ENCODE results near the gene GMEB2. TPM values are rescaled to one million over a fixed set of nuclear protein-coding genes. Genes with fewer than 3 reads are reported as not detected.

GMEB2 gene
- total RNA-seq, 1 donor from 2014 or later: 8.0 TPM

- TF ChIP-seq EZH2phosphoT487 (IDR thresholded peaks at IDR 0.05) (no peak), EZH2 (IDR thresholded peaks at IDR 0.05) (no peak), CTCF (IDR thresholded peaks at IDR 0.05) (no peak)
- H3K27me3 Mint-ChIP-seq (ENCODE audit: insufficient read depth, low read depth): peaks cover 7% of the 10 kb centered on the region
- H4K20me1 ChIP-seq (ENCODE audit: low read depth): no peaks in the 10 kb centered on the region
- H3K4me3 ChIP-seq: no peak overlapping the region
- no peak overlapping the region for H3K4me2 ChIP-seq
- no peak overlapping the region for H3K9ac ChIP-seq
- H3K36me3 Mint-ChIP-seq: no peaks in the 10 kb centered on the region
- H3K36me3 ChIP-seq: no peaks in the 10 kb centered on the region
- H3K27ac ChIP-seq: no peak overlapping the region
- H3K27ac Mint-ChIP-seq: no peak overlapping the region
- peaks cover 3% of the 10 kb centered on the region for H3K4me1 Mint-ChIP-seq
- no peak for DNase-seq (ENCODE audit: low spot score)
- no peak overlapping the region for H3K4me3 Mint-ChIP-seq
- H2AFZ ChIP-seq (replicated peaks): no peak overlapping the region
- no peaks in the 10 kb centered on the region for H3K27me3 ChIP-seq
- H3K4me1 ChIP-seq: no peaks in the 10 kb centered on the region
- no peaks in the 10 kb centered on the region for H3K9me3 Mint-ChIP-seq
- peaks cover under 1% of the 10 kb centered on the region for H3F3A ChIP-seq (ENCODE audit: low read depth)
- no peaks in the 10 kb centered on the region for H3K9me3 ChIP-seq (ENCODE audit: low read depth)
- H3K79me2 ChIP-seq (ENCODE audit: low read depth): no peaks in the 10 kb centered on the region
Observed at GRCh38 chr20:63541371-63541770, 85.5 kb downstream of the GMEB2 start.

GRCh38 chr20:63540417-63541186 is 86.3 kb downstream of the GMEB2 start:
- Histone ChIP-seq H3K27me3 (no peaks in the 10 kb centered on the region), H3K4me3 (no peak overlapping the region), H3K4me1 (no peaks in the 10 kb centered on the region), H3K36me3 (no peaks in the 10 kb centered on the region), H3K79me2 (ENCODE audit: low read depth) (no peaks in the 10 kb centered on the region), H3K27ac (no peak overlapping the region), H3K9me3 (ENCODE audit: low read depth) (no peaks in the 10 kb centered on the region), H3K4me2 (no peak overlapping the region), H2AFZ (replicated peaks) (no peak overlapping the region), H3K9ac (no peak overlapping the region), H4K20me1 (ENCODE audit: low read depth) (no peaks in the 10 kb centered on the region), H3F3A (ENCODE audit: low read depth) (peaks cover 3% of the 10 kb centered on the region)
- TF ChIP-seq EZH2phosphoT487 (IDR thresholded peaks at IDR 0.05) (no peak), EZH2 (IDR thresholded peaks at IDR 0.05) (no peak), CTCF (IDR thresholded peaks at IDR 0.05) (no peak)
- H3K27me3 Mint-ChIP-seq (ENCODE audit: insufficient read depth, low read depth): peaks cover 7% of the 10 kb centered on the region
- H3K36me3 Mint-ChIP-seq: no peaks in the 10 kb centered on the region
- DNase-seq (ENCODE audit: low spot score): no peak
- peaks cover 6% of the 10 kb centered on the region for H3K4me1 Mint-ChIP-seq
- no peak overlapping the region for H3K27ac Mint-ChIP-seq
- H3K4me3 Mint-ChIP-seq: no peak overlapping the region
- no peaks in the 10 kb centered on the region for H3K9me3 Mint-ChIP-seq

- Histone ChIP-seq H3K27ac (no peak overlapping the region), H3K4me1 (no peaks in the 10 kb centered on the region), H4K20me1 (ENCODE audit: low read depth) (no peaks in the 10 kb centered on the region), H3F3A (ENCODE audit: low read depth) (peaks cover 3% of the 10 kb centered on the region), H2AFZ (replicated peaks) (no peak overlapping the region), H3K36me3 (no peaks in the 10 kb centered on the region), H3K4me2 (no peak overlapping the region), H3K27me3 (no peaks in the 10 kb centered on the region), H3K9me3 (ENCODE audit: low read depth) (no peaks in the 10 kb centered on the region), H3K4me3 (no peak overlapping the region), H3K79me2 (ENCODE audit: low read depth) (no peaks in the 10 kb centered on the region), H3K9ac (no peak overlapping the region)
- H3K36me3 Mint-ChIP-seq: no peaks in the 10 kb centered on the region
- H3K9me3 Mint-ChIP-seq: no peaks in the 10 kb centered on the region
- TF ChIP-seq CTCF (IDR thresholded peaks at IDR 0.05): no peak
- TF ChIP-seq EZH2 (IDR thresholded peaks at IDR 0.05): no peak
- TF ChIP-seq EZH2phosphoT487 (IDR thresholded peaks at IDR 0.05): no peak
- no peak overlapping the region for H3K4me3 Mint-ChIP-seq
- H3K27ac Mint-ChIP-seq: peak overlapping the region; percentile 50
- peaks cover 5% of the 10 kb centered on the region for H3K27me3 Mint-ChIP-seq (ENCODE audit: insufficient read depth, low read depth)
- peaks cover 8% of the 10 kb centered on the region for H3K4me1 Mint-ChIP-seq
- DNase-seq (ENCODE audit: low spot score): no peak
Observed at GRCh38 chr20:63539441-63540370, 87.2 kb downstream of the GMEB2 start.
